Brain microvascular endothelial cell (primary cell): ENCODE measurements around the gene VIPR2.

Experiments used
- DNase-seq: peaks from one replicate; pipeline ENCODE4 v3.0.0-alpha.2; 2020
- H3K27ac ChIP-seq: fragments of 250-450 bp; sonication (Bioruptor Pico); 2 replicates; pipeline ENCODE4 v1.5.1; 2020; ENCODE audit warnings: mild to moderate bottlenecking, moderate library complexity
- H3K27me3 ChIP-seq: fragments of 250-450 bp; sonication (Bioruptor Pico); replicated peaks from 2 replicates; pipeline ENCODE4 v1.5.1; 2020; ENCODE audit warnings: mild to moderate bottlenecking
- H3K36me3 ChIP-seq: fragments of 250-450 bp; sonication (Bioruptor Pico); replicated peaks from 2 replicates; pipeline ENCODE4 v1.5.1; 2020; ENCODE audit warnings: mild to moderate bottlenecking
- H3K4me3 ChIP-seq: 2 replicates; pipeline ENCODE4 v1.5.1; 2011; ENCODE audit warnings: low read depth, mild to moderate bottlenecking, control low read depth, low read length, moderate library complexity
- in situ Hi-C: cut with HindIII; loops from 2 replicates; pipeline ENCODE4 v1.10.0; 2017; ENCODE audit warnings: low sequenced_read_pairs, low pct_ligation_motif_present
- TF ChIP-seq, protein P1 (sequence below): IDR thresholded peaks from 2 replicates; pipeline ENCODE4 v1.5.1; 2011; ENCODE audit warnings: low read depth, mild to moderate bottlenecking, moderate library complexity, low read length, control low read depth, inconsistent platforms; ENCODE audit errors: missing control alignments

VIPR2 gene

DNA sequence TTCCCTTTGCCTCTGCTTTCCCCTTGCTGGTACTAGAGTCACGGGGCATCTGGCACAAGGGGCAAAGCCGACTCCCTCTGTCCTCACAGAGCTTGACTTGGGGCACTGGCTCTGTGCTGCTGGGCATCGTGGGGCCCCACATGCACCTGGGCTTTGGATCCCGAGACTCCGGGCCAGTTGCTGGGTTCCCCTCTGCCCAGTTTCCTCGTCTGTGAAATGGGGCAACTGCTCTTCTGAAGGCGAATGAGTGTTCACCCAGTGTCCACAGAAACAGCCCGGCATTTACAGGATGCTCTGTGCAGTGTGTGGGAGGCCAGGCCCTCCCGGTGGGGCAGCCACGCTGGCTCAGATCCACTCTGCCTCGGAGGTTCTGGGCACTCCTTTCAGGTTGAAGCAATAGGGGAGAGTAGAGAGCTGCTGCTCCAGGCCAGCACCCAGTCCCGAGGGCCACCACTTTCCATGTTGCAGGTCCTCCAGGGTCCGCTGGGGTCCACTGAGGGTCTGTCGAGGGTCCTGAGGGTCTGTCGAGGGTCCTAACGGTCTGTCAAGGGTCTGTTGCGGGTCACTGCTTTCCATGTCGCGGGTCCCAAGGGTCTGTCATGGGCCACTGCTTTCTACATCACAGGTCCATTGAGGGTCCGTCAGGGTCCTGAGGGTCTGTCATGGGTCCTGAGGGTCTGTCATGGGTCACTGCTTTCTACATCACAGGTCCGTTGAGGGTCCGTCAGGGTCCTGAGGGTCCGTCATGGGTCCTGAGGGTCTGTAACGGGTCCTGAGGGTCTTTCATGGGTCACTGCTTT lies 103.6 kb downstream of the VIPR2 start:
- TF ChIP-seq, protein P1, sequence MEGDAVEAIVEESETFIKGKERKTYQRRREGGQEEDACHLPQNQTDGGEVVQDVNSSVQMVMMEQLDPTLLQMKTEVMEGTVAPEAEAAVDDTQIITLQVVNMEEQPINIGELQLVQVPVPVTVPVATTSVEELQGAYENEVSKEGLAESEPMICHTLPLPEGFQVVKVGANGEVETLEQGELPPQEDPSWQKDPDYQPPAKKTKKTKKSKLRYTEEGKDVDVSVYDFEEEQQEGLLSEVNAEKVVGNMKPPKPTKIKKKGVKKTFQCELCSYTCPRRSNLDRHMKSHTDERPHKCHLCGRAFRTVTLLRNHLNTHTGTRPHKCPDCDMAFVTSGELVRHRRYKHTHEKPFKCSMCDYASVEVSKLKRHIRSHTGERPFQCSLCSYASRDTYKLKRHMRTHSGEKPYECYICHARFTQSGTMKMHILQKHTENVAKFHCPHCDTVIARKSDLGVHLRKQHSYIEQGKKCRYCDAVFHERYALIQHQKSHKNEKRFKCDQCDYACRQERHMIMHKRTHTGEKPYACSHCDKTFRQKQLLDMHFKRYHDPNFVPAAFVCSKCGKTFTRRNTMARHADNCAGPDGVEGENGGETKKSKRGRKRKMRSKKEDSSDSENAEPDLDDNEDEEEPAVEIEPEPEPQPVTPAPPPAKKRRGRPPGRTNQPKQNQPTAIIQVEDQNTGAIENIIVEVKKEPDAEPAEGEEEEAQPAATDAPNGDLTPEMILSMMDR: no peak
- H3K36me3 ChIP-seq: no peaks in the 10 kb centered on the region
- in situ Hi-C loops: no loop called here
- no peaks in the 10 kb centered on the region for H3K27me3 ChIP-seq
- no peak for DNase-seq
- no peak overlapping the region for H3K4me3 ChIP-seq
- no peak overlapping the region for H3K27ac ChIP-seq

DNA sequence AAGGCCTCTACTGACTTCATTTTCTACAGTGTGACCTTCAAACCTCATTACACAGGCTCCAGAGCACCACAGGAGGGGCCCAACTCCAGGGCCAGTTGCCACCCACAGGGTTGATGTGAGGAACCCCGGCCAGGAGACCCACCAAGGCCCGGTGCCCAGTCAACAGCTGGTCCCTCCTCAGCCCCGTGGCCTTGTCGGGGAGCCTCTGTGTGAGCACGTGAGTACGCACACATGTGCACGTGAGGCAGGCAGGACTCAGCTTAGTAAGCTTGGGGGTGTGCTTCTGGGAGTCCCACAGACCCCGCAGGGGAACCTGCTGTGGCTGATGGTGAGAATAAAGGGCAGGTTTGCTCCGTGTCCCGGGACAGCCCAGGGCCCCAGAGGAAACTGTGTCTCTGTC lies 104.5 kb downstream of the VIPR2 start:
- Histone ChIP-seq H3K4me3 (no peak overlapping the region), H3K27ac (no peak overlapping the region), H3K27me3 (no peaks in the 10 kb centered on the region), H3K36me3 (no peaks in the 10 kb centered on the region)
- in situ Hi-C loops: no loop called here
- TF ChIP-seq, protein P1: no peak
- DNase-seq: no peak

DNA sequence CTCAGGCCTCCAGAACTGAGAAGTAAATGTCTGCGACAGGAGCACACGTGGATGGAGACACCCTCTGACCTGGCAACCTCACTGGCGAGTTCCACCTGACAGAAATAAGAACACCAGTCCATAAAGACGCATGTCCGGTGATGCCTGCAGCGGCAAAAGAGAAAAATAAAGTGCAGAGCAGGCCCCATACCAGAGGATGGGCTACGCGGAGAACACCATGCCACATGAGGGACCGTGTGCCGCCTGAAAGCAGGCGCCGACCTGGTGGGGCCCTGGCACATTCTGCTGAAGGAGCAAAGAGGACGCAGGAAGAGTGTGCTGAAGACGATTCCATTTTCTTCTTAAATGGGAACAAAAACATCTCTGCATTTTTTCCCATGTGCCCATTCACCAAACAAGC lies 105.0 kb downstream of the VIPR2 start:
- TF ChIP-seq, protein P1: no peak
- H3K27me3 ChIP-seq: no peaks in the 10 kb centered on the region
- H3K27ac ChIP-seq: no peak overlapping the region
- no peaks in the 10 kb centered on the region for H3K36me3 ChIP-seq
- in situ Hi-C loops: no loop called here
- DNase-seq: no peak
- H3K4me3 ChIP-seq: no peak overlapping the region

DNA sequence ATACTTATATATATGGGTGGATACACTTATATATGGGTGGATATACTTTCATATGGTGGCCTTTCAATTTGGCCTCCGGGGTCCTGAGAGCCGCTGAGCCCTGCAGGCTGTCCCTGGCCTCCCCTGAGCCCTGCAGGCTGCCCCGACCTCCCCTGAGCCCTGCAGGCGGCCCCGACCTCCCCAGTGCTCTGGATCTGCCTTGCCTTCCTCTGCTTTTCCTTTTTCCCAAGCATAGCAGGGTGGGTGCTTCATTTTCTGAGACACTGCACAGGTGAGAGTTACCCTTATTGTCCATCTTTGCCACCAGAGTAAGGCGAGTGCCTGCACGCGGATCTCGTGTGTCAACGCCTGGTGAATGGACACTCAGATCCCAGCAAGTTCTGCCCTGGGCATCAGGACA lies 106.6 kb downstream of the VIPR2 start:
- TF ChIP-seq, protein P1: no peak
- H3K27ac ChIP-seq: no peak overlapping the region
- H3K36me3 ChIP-seq: no peaks in the 10 kb centered on the region
- no peak for DNase-seq
- H3K4me3 ChIP-seq: no peak overlapping the region
- H3K27me3 ChIP-seq: no peaks in the 10 kb centered on the region
- in situ Hi-C loops: no loop called here

DNA sequence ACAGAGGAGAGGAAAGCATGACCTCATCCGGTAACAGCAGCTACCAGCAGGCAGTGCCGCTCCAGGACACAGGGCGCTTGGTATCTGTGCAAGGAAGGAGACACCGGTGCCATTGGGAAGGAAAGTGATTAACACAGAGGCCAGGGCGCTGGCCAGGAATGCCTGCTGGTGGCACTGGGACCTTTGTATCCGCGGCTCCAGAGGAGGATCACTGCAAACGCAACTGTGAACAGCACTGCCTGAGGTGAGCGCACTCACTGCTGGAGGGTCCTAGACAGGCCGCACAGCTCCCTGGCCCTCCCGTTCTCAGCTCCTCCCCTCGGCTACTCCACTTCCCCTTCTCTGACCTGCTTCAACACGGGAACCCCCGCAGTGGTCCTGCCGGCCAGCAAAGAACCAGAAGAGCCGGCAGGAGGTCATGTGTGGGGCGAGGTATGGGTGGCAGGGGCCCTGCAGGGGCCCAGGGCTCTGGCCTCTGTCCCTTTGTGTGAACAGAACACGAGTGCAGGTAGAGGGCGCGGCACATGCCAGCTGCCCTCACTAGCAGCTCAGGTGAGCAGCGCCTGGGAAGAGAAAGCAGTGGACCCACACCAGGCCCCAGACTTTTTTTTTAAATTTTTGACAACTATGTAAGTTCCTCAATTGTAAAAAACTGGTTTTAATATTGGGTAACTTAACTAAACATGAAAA lies 107.6 kb downstream of the VIPR2 start:
- TF ChIP-seq, protein P1: no peak
- H3K4me3 ChIP-seq: no peak overlapping the region
- no peaks in the 10 kb centered on the region for H3K27me3 ChIP-seq
- no peak for DNase-seq
- in situ Hi-C loops: no loop called here
- H3K36me3 ChIP-seq: no peaks in the 10 kb centered on the region
- no peak overlapping the region for H3K27ac ChIP-seq
